HFFc6 (cell line): ENCODE measurements around the gene SOX5. TPM values are rescaled to one million over a fixed set of nuclear protein-coding genes. Genes with fewer than 3 reads are reported as not detected.

Source experiments
- DNase-seq: peaks from one replicate; pipeline ENCODE4 v3.0.0-alpha.2; 2018
- H3K27ac Mint-ChIP-seq: 2 replicates; pipeline ENCODE4 v1.8.0; 2020; ENCODE audit warnings: mild to moderate bottlenecking, mixed read lengths
- H3K27me3 Mint-ChIP-seq: 2 replicates; pipeline ENCODE4 v1.8.0; 2021; ENCODE audit warnings: mild to moderate bottlenecking, moderate library complexity, mixed read lengths; ENCODE audit not compliant: insufficient read depth
- H3K36me3 Mint-ChIP-seq: 2 replicates; pipeline ENCODE4 v1.8.0; 2021; ENCODE audit warnings: low read depth, mixed read lengths
- H3K4me1 Mint-ChIP-seq: 2 replicates; pipeline ENCODE4 v1.8.0; 2020; ENCODE audit warnings: low read depth, mixed read lengths
- H3K4me3 Mint-ChIP-seq: 2 replicates; pipeline ENCODE4 v1.8.0; 2020; ENCODE audit warnings: mild to moderate bottlenecking, moderate library complexity, mixed read lengths
- H3K9me3 Mint-ChIP-seq: 2 replicates; pipeline ENCODE4 v1.8.0; 2020; ENCODE audit warnings: mild to moderate bottlenecking, mixed read lengths
- CTCF ChIP-seq: fragments of 200-600 bp; sonication (generic); IDR thresholded peaks from 2 replicates; pipeline ENCODE4 v1.5.0; 2021; ENCODE audit warnings: antibody characterized with exemption, mild to moderate bottlenecking
- total RNA-seq, 6 experiments: library from RNA; stranded (reverse); fragmentation: NEBNext Ultra II Directional; extraction: Animal tissue kit (Norgen Biotek cat#: 25700); gene quantifications; 2 replicates in 1 of 6; 3 replicates in 5 of 6; pipeline ENCODE4 v1.2.3, GENCODE V29; 2021

Gene SOX5
- total RNA-seq, 6 experiments from 2014 or later = not detected

- no peaks in the 10 kb centered on the region for H3K36me3 Mint-ChIP-seq
- no peaks in the 10 kb centered on the region for H3K27me3 Mint-ChIP-seq
- no peak overlapping the region for H3K27ac Mint-ChIP-seq
- TF ChIP-seq CTCF = no peak
- no peaks in the 10 kb centered on the region for H3K4me1 Mint-ChIP-seq
- no peak overlapping the region for H3K4me3 Mint-ChIP-seq
- DNase-seq = no peak
- H3K9me3 Mint-ChIP-seq = peaks cover 29% of the 10 kb centered on the region
Measured at GRCh38 chr12:23555180-23555824, 394.2 kb downstream of the SOX5 start.

DNA sequence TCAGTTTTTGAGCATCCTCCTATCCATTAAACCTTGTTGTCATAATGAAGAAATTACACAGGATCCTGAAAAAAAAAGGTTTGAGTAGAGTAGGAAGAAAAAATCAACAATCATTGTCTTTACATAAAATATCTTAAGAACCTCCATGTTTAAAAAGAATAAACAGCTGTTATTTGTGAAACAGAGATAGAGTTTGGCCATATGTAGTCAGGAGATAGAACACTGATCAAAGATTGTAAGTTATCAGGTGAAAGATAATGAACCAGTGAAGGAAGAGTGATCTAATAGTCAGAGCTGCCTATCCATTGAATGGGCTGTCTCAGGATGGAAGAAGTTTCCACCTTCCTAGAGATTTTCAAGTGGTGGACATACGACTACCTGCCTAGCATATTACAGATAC is 397.1 kb downstream of the SOX5 start:
- H3K36me3 Mint-ChIP-seq = no peaks in the 10 kb centered on the region
- H3K4me3 Mint-ChIP-seq = no peak overlapping the region
- no peaks in the 10 kb centered on the region for H3K27me3 Mint-ChIP-seq
- no peaks in the 10 kb centered on the region for H3K4me1 Mint-ChIP-seq
- no peak overlapping the region for H3K27ac Mint-ChIP-seq
- H3K9me3 Mint-ChIP-seq = peaks cover 42% of the 10 kb centered on the region
- DNase-seq = no peak
- TF ChIP-seq CTCF = no peak

GRCh38 chr12:23550753-23551152 is 398.7 kb downstream of the SOX5 start:
- H3K4me3 Mint-ChIP-seq = no peak overlapping the region
- no peak for DNase-seq
- H3K27ac Mint-ChIP-seq = no peak overlapping the region
- no peaks in the 10 kb centered on the region for H3K27me3 Mint-ChIP-seq
- peaks cover 47% of the 10 kb centered on the region for H3K9me3 Mint-ChIP-seq
- H3K36me3 Mint-ChIP-seq = no peaks in the 10 kb centered on the region
- TF ChIP-seq CTCF = no peak
- no peaks in the 10 kb centered on the region for H3K4me1 Mint-ChIP-seq

GRCh38 chr12:23548742-23549141 is 400.7 kb downstream of the SOX5 start:
- H3K9me3 Mint-ChIP-seq = peaks cover 46% of the 10 kb centered on the region
- H3K4me1 Mint-ChIP-seq = no peaks in the 10 kb centered on the region
- H3K27me3 Mint-ChIP-seq = no peaks in the 10 kb centered on the region
- no peak overlapping the region for H3K27ac Mint-ChIP-seq
- H3K4me3 Mint-ChIP-seq = no peak overlapping the region
- H3K36me3 Mint-ChIP-seq = no peaks in the 10 kb centered on the region
- TF ChIP-seq CTCF = no peak
- no peak for DNase-seq

DNA sequence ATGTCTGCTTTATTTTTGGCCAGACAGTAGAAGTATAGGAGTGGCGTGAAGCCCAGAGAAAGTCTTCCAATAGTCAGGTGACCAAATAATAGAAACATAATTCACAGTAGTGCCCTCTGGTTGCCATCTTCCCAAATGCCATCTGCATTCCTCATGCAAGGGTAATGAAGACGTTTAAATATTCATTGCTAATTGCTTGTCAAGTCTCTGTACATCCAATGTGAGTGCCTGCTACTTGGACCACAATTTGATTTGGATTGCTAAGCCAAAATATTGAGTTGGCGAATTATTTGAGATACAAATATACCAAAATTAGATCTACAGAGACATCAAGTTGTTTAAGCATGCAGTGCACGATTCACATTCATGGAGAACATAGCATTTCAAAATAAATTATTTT is 402.7 kb downstream of the SOX5 start:
- Mint-ChIP-seq H3K4me3 (no peak overlapping the region), H3K27me3 (no peaks in the 10 kb centered on the region), H3K9me3 (peaks cover 55% of the 10 kb centered on the region), H3K36me3 (no peaks in the 10 kb centered on the region), H3K27ac (no peak overlapping the region), H3K4me1 (no peaks in the 10 kb centered on the region)
- no peak for TF ChIP-seq CTCF
- no peak for DNase-seq

DNA sequence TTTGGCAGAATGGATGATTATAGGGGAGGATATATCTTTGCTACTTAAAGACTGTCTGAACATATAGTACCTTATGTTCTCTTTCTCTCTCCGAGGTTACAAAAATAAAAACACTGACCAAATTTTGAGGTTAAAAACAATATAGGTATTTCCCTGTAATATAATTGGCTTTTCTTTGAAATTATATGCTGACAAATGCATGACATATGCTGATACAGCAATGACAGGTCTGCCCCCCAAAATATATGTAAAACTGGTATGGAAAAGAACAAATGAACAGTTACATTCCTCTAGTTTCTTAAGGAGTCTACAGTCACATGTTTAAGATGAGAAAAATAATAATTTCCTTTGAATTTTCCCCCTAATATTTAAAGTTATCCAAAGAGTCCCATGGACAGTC is 405.7 kb downstream of the SOX5 start:
- Mint-ChIP-seq H3K27me3 (no peaks in the 10 kb centered on the region), H3K4me1 (no peaks in the 10 kb centered on the region), H3K27ac (no peak overlapping the region), H3K36me3 (no peaks in the 10 kb centered on the region), H3K9me3 (peaks cover 38% of the 10 kb centered on the region), H3K4me3 (no peak overlapping the region)
- no peak for TF ChIP-seq CTCF
- DNase-seq = no peak
